ENCODE data around the gene RAB39A. TPM values are rescaled to one million over a fixed set of nuclear protein-coding genes. Genes with fewer than 3 reads are reported as not detected.

Gene RAB39A
- total RNA-seq, 4 donors from 2014 or later, result 0.68 TPM; not detected in 3

- no peaks in the 10 kb centered on the region for H3K4me1 ChIP-seq
- H3K4me3 ChIP-seq, result no peak overlapping the region
- intact Hi-C loops (cut with DNase I; ENCODE audit: low total_unique reads) (no loop called here), in situ Hi-C loops (cut with MboI; ENCODE audit: low pct_ligation_motif_present in 1 of 4, low pct_unique_long_range_greater_than_20kb in 1 of 4, low sequenced_read_pairs in 3 of 4) (no loop called here)
- H3K36me3 ChIP-seq, result no peaks in the 10 kb centered on the region
- no peaks in the 10 kb centered on the region for H3K27me3 ChIP-seq
- DNase-seq, result no peak
- TF ChIP-seq EP300 (IDR thresholded peaks at IDR 0.05; ENCODE audit: low read depth) (no peak), POLR2AphosphoS5 (IDR thresholded peaks at IDR 0.05) (no peak), POLR2A (IDR thresholded peaks at IDR 0.05) (no peak)
- TF ChIP-seq, protein P1, sequence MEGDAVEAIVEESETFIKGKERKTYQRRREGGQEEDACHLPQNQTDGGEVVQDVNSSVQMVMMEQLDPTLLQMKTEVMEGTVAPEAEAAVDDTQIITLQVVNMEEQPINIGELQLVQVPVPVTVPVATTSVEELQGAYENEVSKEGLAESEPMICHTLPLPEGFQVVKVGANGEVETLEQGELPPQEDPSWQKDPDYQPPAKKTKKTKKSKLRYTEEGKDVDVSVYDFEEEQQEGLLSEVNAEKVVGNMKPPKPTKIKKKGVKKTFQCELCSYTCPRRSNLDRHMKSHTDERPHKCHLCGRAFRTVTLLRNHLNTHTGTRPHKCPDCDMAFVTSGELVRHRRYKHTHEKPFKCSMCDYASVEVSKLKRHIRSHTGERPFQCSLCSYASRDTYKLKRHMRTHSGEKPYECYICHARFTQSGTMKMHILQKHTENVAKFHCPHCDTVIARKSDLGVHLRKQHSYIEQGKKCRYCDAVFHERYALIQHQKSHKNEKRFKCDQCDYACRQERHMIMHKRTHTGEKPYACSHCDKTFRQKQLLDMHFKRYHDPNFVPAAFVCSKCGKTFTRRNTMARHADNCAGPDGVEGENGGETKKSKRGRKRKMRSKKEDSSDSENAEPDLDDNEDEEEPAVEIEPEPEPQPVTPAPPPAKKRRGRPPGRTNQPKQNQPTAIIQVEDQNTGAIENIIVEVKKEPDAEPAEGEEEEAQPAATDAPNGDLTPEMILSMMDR (IDR thresholded peaks at IDR 0.05), result no peak
- no peaks in the 10 kb centered on the region for H3K9me3 ChIP-seq
- WGBS, 2 donors (ENCODE audit: low coverage in 1 of 2), result 75 to 97% methylated on average over 4 to 5 of the region's 5 CpGs
- no peak overlapping the region for H3K27ac ChIP-seq
These were observed 60.3 kb downstream of the RAB39A start for GRCh38 chr11:107988397-107989158.

GRCh38 chr11:107991868-107992414 lies 63.7 kb downstream of the RAB39A start:
- WGBS, 2 donors (ENCODE audit: low coverage in 1 of 2), result 69 to 78% methylated on average over 5 of the region's 5 CpGs
- no peak for DNase-seq
- Histone ChIP-seq H3K4me1 (peaks cover 0 to 5% (median 0%) of the 10 kb centered on the region in 4 donors), H3K36me3 (no peaks in the 10 kb centered on the region), H3K9me3 (no peaks in the 10 kb centered on the region), H3K27me3 (no peaks in the 10 kb centered on the region), H3K27ac (no peak overlapping the region), H3K4me3 (no peak overlapping the region)
- TF ChIP-seq EP300 (IDR thresholded peaks at IDR 0.05; ENCODE audit: low read depth) (no peak), POLR2A (IDR thresholded peaks at IDR 0.05) (no peak), POLR2AphosphoS5 (IDR thresholded peaks at IDR 0.05) (no peak)
- TF ChIP-seq, protein P1 (IDR thresholded peaks at IDR 0.05), result no peak
- in situ Hi-C loops (cut with MboI; ENCODE audit: low pct_ligation_motif_present in 1 of 4, low pct_unique_long_range_greater_than_20kb in 1 of 4, low sequenced_read_pairs in 3 of 4), result no loop called here
- intact Hi-C loops (cut with DNase I; ENCODE audit: low total_unique reads), result no loop called here

- no peaks in the 10 kb centered on the region for H3K36me3 ChIP-seq
- peaks cover 0 to 5% (median 0%) of the 10 kb centered on the region in 4 donors for H3K4me1 ChIP-seq
- TF ChIP-seq, protein P1 (IDR thresholded peaks at IDR 0.05), result no peak
- no peak for TF ChIP-seq POLR2AphosphoS5 (IDR thresholded peaks at IDR 0.05)
- intact Hi-C loops (cut with DNase I; ENCODE audit: low total_unique reads) (no loop called here), in situ Hi-C loops (cut with MboI; ENCODE audit: low pct_ligation_motif_present in 1 of 4, low pct_unique_long_range_greater_than_20kb in 1 of 4, low sequenced_read_pairs in 3 of 4) (no loop called here)
- no peak overlapping the region for H3K4me3 ChIP-seq
- WGBS, 2 donors (ENCODE audit: low coverage in 1 of 2), result 37 to 80% methylated on average over 1 to 5 of the region's 5 CpGs
- H3K27ac ChIP-seq, result no peak overlapping the region
- no peaks in the 10 kb centered on the region for H3K9me3 ChIP-seq
- no peaks in the 10 kb centered on the region for H3K27me3 ChIP-seq
- DNase-seq, result peak; percentile 30
These were observed 67.9 kb downstream of the RAB39A start for GRCh38 chr11:107996006-107996776.

- Histone ChIP-seq H3K9me3 (no peaks in the 10 kb centered on the region), H3K4me1 (peaks cover 0 to 5% (median 0%) of the 10 kb centered on the region in 4 donors), H3K36me3 (no peaks in the 10 kb centered on the region), H3K27ac (no peak overlapping the region), H3K4me3 (no peak overlapping the region), H3K27me3 (no peaks in the 10 kb centered on the region)
- in situ Hi-C loops (cut with MboI; ENCODE audit: low pct_ligation_motif_present in 1 of 4, low pct_unique_long_range_greater_than_20kb in 1 of 4, low sequenced_read_pairs in 3 of 4), result no loop called here
- 90 to 94% methylated on average over 3 to 6 of the region's 6 CpGs for WGBS, 2 donors (ENCODE audit: low coverage in 1 of 2)
- intact Hi-C loops (cut with DNase I; ENCODE audit: low total_unique reads), result no loop called here
- DNase-seq, result no peak
- TF ChIP-seq, protein P1 (IDR thresholded peaks at IDR 0.05), result no peak
- TF ChIP-seq POLR2A (IDR thresholded peaks at IDR 0.05) (no peak), POLR2AphosphoS5 (IDR thresholded peaks at IDR 0.05) (no peak), EP300 (IDR thresholded peaks at IDR 0.05; ENCODE audit: low read depth) (no peak)
These were observed 70.5 kb downstream of the RAB39A start for GRCh38 chr11:107998761-107999160.

Data from transverse colon (tissue), 4 donors.